HG03460 (cell line): ENCODE data around the gene GDAP2.

Experiments
- ATAC-seq: cut with Tn5 transposase; IDR thresholded peaks from one replicate; pipeline ENCODE4 v1.9.1; 2021; ENCODE audit not compliant: unreplicated experiment

Gene GDAP2

DNA sequence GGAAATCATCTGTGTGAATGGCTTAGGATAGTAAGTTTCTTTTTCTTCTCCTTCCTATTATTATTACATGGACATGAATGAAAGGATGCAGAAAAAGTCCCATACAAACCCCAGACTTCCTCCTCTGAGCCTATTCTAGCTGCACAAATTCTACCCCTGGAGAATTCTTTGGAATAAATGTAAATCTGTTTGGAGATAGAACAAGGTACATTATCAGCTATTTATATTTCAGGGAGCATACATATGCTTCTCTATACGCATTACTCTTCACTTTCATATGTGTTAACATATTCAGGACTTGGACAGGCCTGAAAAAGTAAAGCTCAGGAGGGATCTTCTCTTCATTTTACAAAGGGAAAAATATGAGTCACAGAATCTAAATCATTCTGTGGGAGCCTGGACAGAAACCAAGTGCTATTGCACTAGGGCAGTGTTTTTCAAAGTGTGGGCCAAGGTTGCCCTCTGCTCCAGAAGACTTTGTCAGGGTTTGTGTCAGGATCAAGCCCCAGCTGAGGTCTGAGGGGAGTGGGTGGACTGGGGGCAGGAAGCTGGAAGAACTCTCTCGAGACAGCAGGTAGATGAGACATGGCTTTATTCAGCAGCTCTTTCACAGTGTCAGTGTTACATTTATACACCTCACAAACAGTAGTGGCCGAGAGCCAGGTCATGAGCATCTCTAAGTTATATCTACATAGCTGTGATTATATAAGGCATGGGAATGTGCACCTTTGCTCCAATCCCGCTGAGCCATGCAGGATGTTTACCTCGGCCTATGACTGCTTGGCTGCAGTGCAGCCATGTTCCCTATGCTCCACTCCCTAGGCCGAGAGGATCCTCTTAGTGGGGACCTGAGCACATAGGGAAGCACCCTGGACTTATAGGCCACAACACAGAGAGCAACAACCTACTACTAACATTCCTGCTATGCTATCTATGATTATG, 114.3 kb downstream of the GDAP2 start:
- no peak for ATAC-seq
